Testis (tissue), 3 donors: Measurements from ENCODE around the gene TGFB1. TPM values are rescaled to one million over a fixed set of nuclear protein-coding genes. Genes with fewer than 3 reads are reported as not detected.
"Not testable (repeated sequence)": the region's sequence is repeated elsewhere in the genome, so short reads cannot be mapped to it uniquely, and the experiment has no call there.

Experiments used
- DNase-seq: peaks from one replicate; pipeline ENCODE4 v3.0.0-alpha.2; 2019
- H3K27ac ChIP-seq, 2 donors: fragments of 200-600 bp; sonication (generic); one replicate each; pipeline ENCODE4 v1.5.1; 2019
- H3K27me3 ChIP-seq: fragments of 200-600 bp; sonication (generic); one replicate; pipeline ENCODE4 v1.5.1; 2019
- H3K36me3 ChIP-seq: fragments of 200-600 bp; sonication (generic); one replicate; pipeline ENCODE4 v1.5.1; 2017; ENCODE audit warnings: low read depth; ENCODE audit errors: missing control alignments
- H3K4me1 ChIP-seq: fragments of 200-600 bp; sonication (generic); one replicate; pipeline ENCODE4 v1.5.1; 2019
- H3K4me3 ChIP-seq, 2 donors: fragments of 200-600 bp; sonication (generic); one replicate each; pipeline ENCODE4 v1.5.1; 2017 to 2019
- H3K9me3 ChIP-seq: fragments of 200-600 bp; sonication (generic); one replicate; pipeline ENCODE4 v1.5.1; 2017
- POLR2A ChIP-seq: fragments of 450-650 bp; IDR thresholded peaks from one replicate; pipeline ENCODE4 v1.6.1; 2017; ENCODE audit warnings: antibody characterized with exemption, mild to moderate bottlenecking, moderate library complexity
- WGBS, 2 donors: methylation state at CpG; one replicate each; pipeline ENCODE4 v1.1.5; 2018; 5-methylcytosine and 5-hydroxymethylcytosine counted together
- intact Hi-C: fragments of 100-400 bp; cut with DNase I; formaldehyde crosslinking; loops from one replicate; pipeline ENCODE4 v1.15.1; 2023; ENCODE audit warnings: low total_unique reads
- polyA plus RNA-seq: library from polyadenylated mRNA; stranded (reverse); fragments of 350-450 nt; fragmentation: Illumina TruSeq; extraction: RNeasy Lipid Tissue Mini Kit (QIAGEN cat#74804); gene quantifications from one replicate; pipeline ENCODE4 v1.2.3, GENCODE V29; 2014; ENCODE audit warnings: low read depth, low replicate concordance; ENCODE audit not compliant: insufficient read depth
- total RNA-seq, 2 donors: library from RNA; depleted of rRNA; stranded (reverse); fragments of >200 nt; gene quantifications; one replicate each; pipeline ENCODE4 v1.2.3, GENCODE V29; 2016
- TF ChIP-seq, protein P1 (sequence below), 3 experiments: fragments of 450-650 bp in 2 of 3; fragments of 200-600 bp in 1 of 3; sonication (generic) in 1 of 3; IDR thresholded peaks; one replicate each; pipeline ENCODE4 v1.5.1; 2016 to 2019; ENCODE audit warnings: antibody characterized with exemption in 3 of 3, mild to moderate bottlenecking in 2 of 3, moderate library complexity in 1 of 3

TGFB1 gene
- total and polyA plus RNA-seq, 3 donors from 2014 or later: 12.7 to 19.8 (median 17.0) TPM

DNA sequence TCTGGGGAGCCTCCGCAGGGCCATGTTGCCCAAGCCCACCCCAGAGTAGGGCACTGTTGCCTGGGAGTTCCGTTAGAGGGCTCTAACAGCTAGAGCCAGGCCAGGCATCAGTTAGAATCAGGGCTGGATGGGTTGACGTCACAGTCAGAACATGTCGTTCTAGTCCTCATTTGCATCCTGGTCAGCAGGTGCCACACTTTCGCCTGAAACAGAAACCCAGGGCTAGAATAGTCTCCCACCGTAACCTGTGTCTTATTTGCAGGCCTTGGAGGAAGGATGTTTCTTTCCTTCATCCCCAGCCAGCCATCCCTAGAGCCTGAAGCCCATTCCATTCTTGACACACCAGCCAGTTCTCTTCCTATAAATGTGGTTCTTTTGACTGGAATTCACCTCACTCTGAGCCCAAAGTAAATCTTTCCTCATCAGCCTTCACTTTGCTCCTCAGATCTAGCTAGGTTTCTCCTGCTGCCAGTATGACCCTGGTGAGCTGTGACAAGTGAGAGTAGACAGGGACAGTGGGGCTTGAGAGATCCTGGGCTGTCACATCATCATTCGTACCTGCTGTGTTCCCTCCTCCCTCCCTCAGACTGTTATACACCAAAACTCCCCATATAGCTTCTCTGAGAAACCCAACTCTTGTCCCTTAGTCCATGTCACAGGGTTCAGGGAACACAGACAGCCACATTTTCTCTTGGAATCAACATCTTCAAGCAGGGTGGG lies 55.9 kb downstream of the TGFB1 start:
- 62 to 79% methylated on average over 5 to 7 of the region's 7 CpGs for WGBS, 2 donors
- Histone ChIP-seq H3K4me1 (peaks cover 33% of the 10 kb centered on the region), H3K36me3 (peaks cover 3% of the 10 kb centered on the region), H3K9me3 (no peaks in the 10 kb centered on the region), H3K27ac (peak overlapping the region in 1 of 2 donors; percentile 81), H3K4me3 (no peak overlapping the region), H3K27me3 (no peaks in the 10 kb centered on the region)
- intact Hi-C loops: no loop called here
- TF ChIP-seq, protein P1, sequence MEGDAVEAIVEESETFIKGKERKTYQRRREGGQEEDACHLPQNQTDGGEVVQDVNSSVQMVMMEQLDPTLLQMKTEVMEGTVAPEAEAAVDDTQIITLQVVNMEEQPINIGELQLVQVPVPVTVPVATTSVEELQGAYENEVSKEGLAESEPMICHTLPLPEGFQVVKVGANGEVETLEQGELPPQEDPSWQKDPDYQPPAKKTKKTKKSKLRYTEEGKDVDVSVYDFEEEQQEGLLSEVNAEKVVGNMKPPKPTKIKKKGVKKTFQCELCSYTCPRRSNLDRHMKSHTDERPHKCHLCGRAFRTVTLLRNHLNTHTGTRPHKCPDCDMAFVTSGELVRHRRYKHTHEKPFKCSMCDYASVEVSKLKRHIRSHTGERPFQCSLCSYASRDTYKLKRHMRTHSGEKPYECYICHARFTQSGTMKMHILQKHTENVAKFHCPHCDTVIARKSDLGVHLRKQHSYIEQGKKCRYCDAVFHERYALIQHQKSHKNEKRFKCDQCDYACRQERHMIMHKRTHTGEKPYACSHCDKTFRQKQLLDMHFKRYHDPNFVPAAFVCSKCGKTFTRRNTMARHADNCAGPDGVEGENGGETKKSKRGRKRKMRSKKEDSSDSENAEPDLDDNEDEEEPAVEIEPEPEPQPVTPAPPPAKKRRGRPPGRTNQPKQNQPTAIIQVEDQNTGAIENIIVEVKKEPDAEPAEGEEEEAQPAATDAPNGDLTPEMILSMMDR (IDR thresholded peaks at IDR 0.05): no peak
- TF ChIP-seq POLR2A: no peak
- DNase-seq: no peak

DNA sequence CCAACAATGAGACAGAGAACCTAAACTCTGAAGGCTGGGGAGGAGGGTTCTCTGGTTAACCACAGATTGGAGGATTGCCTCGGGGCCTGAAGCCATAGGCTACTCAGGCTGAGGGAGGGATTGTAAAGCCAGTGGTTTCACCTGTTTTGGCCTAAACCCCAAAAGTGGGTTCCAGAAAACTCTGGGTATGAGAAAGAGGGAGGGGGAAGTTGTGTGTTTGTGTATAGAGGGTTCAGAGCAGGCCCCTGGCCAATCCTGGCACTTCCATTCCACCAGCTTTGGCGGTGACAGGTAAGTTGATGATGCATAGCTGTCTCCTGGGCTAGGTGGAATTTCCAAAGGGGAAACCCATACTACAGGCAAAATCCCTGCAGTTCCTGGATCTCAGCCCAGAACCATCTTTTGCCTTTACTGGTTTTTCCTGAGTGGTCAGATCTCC lies 57.3 kb downstream of the TGFB1 start:
- H3K27ac ChIP-seq: peak overlapping the region in 1 of 2 donors; percentile 81
- peaks cover 33% of the 10 kb centered on the region for H3K4me1 ChIP-seq
- WGBS, 2 donors: 83 to 95% methylated on average over 2 of the region's 2 CpGs
- no peaks in the 10 kb centered on the region for H3K27me3 ChIP-seq
- TF ChIP-seq, protein P1 (IDR thresholded peaks at IDR 0.05): no peak
- no peak overlapping the region for H3K4me3 ChIP-seq
- no peak for DNase-seq
- no peaks in the 10 kb centered on the region for H3K9me3 ChIP-seq
- H3K36me3 ChIP-seq: peaks cover 3% of the 10 kb centered on the region
- intact Hi-C loops: no loop called here

DNA sequence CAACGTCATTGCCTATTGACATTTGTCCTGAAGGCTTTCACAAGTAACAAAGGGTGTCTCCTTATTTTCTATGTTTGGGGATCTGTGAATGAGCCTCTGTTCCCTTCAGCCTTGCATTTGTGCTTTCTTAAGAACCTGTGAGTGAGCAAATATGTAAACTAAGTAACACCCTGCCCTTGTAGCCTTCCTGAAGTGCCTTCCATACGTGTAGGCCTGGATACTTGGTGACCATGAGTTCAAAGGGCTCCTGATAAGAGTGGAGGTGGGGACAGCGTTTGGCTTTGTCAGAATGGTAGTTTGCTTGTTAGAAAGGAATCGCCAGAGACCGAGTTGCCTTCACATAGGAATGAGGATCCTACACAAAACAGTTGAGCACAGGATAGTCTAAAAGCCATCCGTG lies 58.2 kb downstream of the TGFB1 start:
- peaks cover 32% of the 10 kb centered on the region for H3K4me1 ChIP-seq
- H3K9me3 ChIP-seq: no peaks in the 10 kb centered on the region
- no peaks in the 10 kb centered on the region for H3K27me3 ChIP-seq
- H3K27ac ChIP-seq: no peak overlapping the region
- H3K36me3 ChIP-seq: peaks cover 3% of the 10 kb centered on the region
- no peak for DNase-seq
- H3K4me3 ChIP-seq: no peak overlapping the region
- TF ChIP-seq, protein P1 (IDR thresholded peaks at IDR 0.05): no peak
- TF ChIP-seq POLR2A: no peak
- WGBS, 2 donors: 69 to 77% methylated on average over 6 of the region's 6 CpGs
- intact Hi-C loops: no loop called here

DNA sequence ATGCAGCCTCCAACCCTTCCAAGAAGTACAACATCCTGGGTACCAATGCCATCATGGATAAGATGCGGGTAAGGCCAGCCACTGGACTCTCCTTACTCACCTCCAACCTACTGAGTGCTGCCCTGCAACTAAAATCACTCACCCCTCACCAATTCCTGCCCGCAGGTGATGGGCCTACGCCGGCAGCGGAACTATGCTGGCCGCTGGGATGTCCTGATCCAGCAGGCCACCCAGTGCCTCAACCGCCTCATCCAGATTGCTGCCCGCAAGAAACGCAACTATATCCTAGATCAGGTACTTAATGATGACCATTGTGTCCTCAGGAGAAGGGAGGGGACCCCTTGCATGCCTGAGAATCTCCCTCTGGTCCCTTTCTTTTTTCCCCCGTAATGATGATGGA lies 59.3 kb downstream of the TGFB1 start:
- intact Hi-C loops: no loop called here

DNA sequence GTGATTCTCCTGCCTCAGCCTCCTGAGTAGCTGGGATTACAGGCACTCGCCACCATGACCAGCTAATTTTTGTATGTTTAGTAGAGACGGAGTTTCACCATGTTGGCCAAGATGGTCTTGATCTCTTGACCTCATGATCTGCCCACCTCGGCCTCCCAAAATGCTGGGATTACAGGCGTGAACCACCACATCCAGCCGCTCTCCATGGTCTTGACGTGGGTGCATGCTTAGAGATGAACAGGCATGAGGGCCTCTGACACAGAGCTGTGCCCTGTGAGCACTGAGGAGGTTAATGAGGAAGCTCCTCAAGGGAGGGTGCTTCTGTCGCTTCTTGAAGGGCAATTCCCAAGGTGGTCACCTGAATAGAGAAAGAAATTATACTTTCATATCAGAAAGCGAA lies 63.9 kb downstream of the TGFB1 start:
- intact Hi-C loops, H3K4me1 ChIP-seq, DNase-seq, H3K27me3 ChIP-seq, H3K4me3 ChIP-seq, H3K27ac ChIP-seq, H3K36me3 ChIP-seq, H3K9me3 ChIP-seq: not testable (repeated sequence)
- 93 to 95% methylated on average over 8 of the region's 8 CpGs for WGBS, 2 donors

More for the DNA sequence above, 59.3 kb downstream of the TGFB1 start:
- no peak for TF ChIP-seq POLR2A
- TF ChIP-seq, protein P1 (IDR thresholded peaks at IDR 0.05): no peak
- H3K4me1 ChIP-seq: peaks cover 23% of the 10 kb centered on the region
- H3K36me3 ChIP-seq: peaks cover 3% of the 10 kb centered on the region
- no peaks in the 10 kb centered on the region for H3K9me3 ChIP-seq
- H3K27me3 ChIP-seq: no peaks in the 10 kb centered on the region
- no peak for DNase-seq
- no peak overlapping the region for H3K27ac ChIP-seq
- no peak overlapping the region for H3K4me3 ChIP-seq
- 94 to 97% methylated on average over 10 of the region's 10 CpGs for WGBS, 2 donors
